Smooth muscle cell (in vitro differentiated cells): ENCODE results near the gene ATP12A. TPM values are rescaled to one million over a fixed set of nuclear protein-coding genes. Genes with fewer than 3 reads are reported as not detected.
A peak's percentile ranks its signal among the peaks of the same experiment; 100 is the strongest.

Experiments
- DNase-seq: peaks from one replicate; lab custom pipeline; 2025; ENCODE audit not compliant: unreplicated experiment; lab: John Stamatoyannopoulos, UW
- H2AFZ ChIP-seq: fragments of 200-600 bp; sonication (generic); 2 replicates; pipeline ENCODE4 v1.6.0; 2016; ENCODE audit warnings: antibody characterized with exemption, low read depth, mild to moderate bottlenecking
- H3F3A ChIP-seq: fragments of 200-600 bp; sonication (generic); 2 replicates; pipeline ENCODE4 v1.6.0; 2017; ENCODE audit warnings: antibody characterized with exemption, low read depth
- H3K27ac ChIP-seq: fragments of 200-600 bp; sonication (generic); 2 replicates; pipeline ENCODE4 v1.5.1; 2016; ENCODE audit warnings: low read depth, mild to moderate bottlenecking
- H3K27me3 ChIP-seq: fragments of 200-600 bp; sonication (generic); 2 replicates; pipeline ENCODE4 v1.6.1; 2016; ENCODE audit warnings: low read depth, mild to moderate bottlenecking
- H3K36me3 ChIP-seq: fragments of 200-600 bp; sonication (generic); 2 replicates; pipeline ENCODE4 v1.5.1; 2016; ENCODE audit warnings: low read depth
- H3K4me1 ChIP-seq: fragments of 200-600 bp; sonication (generic); 2 replicates; pipeline ENCODE4 v1.5.1; 2016; ENCODE audit warnings: low read depth
- H3K4me2 ChIP-seq: fragments of 200-600 bp; sonication (generic); 2 replicates; pipeline ENCODE4 v1.6.0; 2016; ENCODE audit warnings: mild to moderate bottlenecking
- H3K4me3 ChIP-seq: fragments of 200-600 bp; sonication (generic); 2 replicates; pipeline ENCODE4 v1.5.1; 2016; ENCODE audit warnings: mild to moderate bottlenecking
- H3K79me2 ChIP-seq: fragments of 200-600 bp; sonication (generic); 2 replicates; pipeline ENCODE4 v1.6.0; 2016; ENCODE audit warnings: low read depth, mild to moderate bottlenecking
- H3K9ac ChIP-seq: fragments of 200-600 bp; sonication (generic); 2 replicates; pipeline ENCODE4 v1.6.0; 2016; ENCODE audit warnings: low read depth
- H3K9me3 ChIP-seq: fragments of 200-600 bp; sonication (generic); replicated peaks from 2 replicates; pipeline ENCODE4 v1.5.1; 2016; ENCODE audit warnings: low read depth
- H4K20me1 ChIP-seq: fragments of 200-600 bp; sonication (generic); 2 replicates; pipeline ENCODE4 v1.6.0; 2016; ENCODE audit warnings: low read depth
- CTCF ChIP-seq: fragments of 200-600 bp; sonication (generic); IDR thresholded peaks from 2 replicates; pipeline ENCODE4 v1.5.1; 2017; ENCODE audit warnings: borderline replicate concordance, mild to moderate bottlenecking, antibody characterized with exemption; ENCODE audit not compliant: insufficient read depth, poor library complexity, severe bottlenecking
- WGBS: methylation state at CpG from one replicate; pipeline ENCODE4 v1.1.7; 2016; ENCODE audit warnings: low lambda C conversion rate; 5-methylcytosine and 5-hydroxymethylcytosine counted together
- polyA plus RNA-seq: library from polyadenylated mRNA; unstranded; fragments of >200 nt; fragmentation: Nextera tagmentation; extraction: Ambion mirVana; gene quantifications from 2 replicates; pipeline ENCODE4 v1.2.1, GENCODE V29; 2016
- total RNA-seq: library from RNA; depleted of rRNA; stranded (reverse); fragments of >200 nt; gene quantifications from 2 replicates; pipeline ENCODE4 v1.2.3, GENCODE V29; 2014

The ATP12A gene
- total and polyA plus RNA-seq, 2 experiments from 2014 or later = 0.63 to 0.67 TPM

DNA sequence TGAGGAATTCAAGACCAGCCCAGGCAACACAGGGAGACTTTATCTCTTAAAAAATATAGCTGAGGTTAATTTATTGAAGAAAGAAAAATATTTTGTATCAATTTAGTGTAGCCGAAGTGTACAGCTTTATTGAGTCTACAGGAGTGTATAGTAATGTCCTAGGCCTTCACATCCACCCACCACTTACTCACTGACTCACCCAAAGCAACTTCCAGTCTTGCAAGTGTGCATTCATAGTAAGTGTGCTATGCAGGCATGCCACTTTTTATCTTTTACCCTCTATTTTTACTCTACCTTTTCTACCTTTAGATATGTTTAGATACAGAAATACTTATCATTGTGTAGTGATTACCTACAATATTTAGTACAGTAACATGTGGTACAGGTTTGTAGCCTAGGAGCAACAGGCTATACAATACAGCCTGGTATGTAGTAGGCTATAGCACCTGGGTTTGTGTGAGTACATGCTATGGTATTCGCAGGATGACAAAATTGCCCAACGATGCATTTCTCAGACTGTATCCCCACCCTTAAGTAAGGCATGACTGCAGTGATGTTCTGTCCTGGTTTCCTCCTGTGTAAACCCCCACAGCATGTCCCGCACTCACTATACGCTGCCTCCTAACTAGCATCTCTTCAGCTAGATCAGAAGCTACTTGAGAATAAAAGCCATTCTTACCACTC, 15.3 kb upstream of the ATP12A start:
- H2AFZ ChIP-seq = no peak overlapping the region
- H3K27me3 ChIP-seq = no peaks in the 10 kb centered on the region
- H3F3A ChIP-seq = no peaks in the 10 kb centered on the region
- H4K20me1 ChIP-seq = no peaks in the 10 kb centered on the region
- H3K36me3 ChIP-seq = no peaks in the 10 kb centered on the region
- peak overlapping the region; percentile 36 for H3K9ac ChIP-seq
- H3K9me3 ChIP-seq = no peaks in the 10 kb centered on the region
- no peaks in the 10 kb centered on the region for H3K4me1 ChIP-seq
- H3K4me3 ChIP-seq = no peak overlapping the region
- TF ChIP-seq CTCF = no peak
- H3K4me2 ChIP-seq = peak overlapping the region; percentile 41
- no peak for DNase-seq
- H3K27ac ChIP-seq = peak overlapping the region; percentile 92
- WGBS = 24% methylated on average over 5 of the region's 5 CpGs
- no peaks in the 10 kb centered on the region for H3K79me2 ChIP-seq

- Histone ChIP-seq H2AFZ (no peak overlapping the region), H3K9me3 (no peaks in the 10 kb centered on the region), H3K36me3 (no peaks in the 10 kb centered on the region), H3K27me3 (no peaks in the 10 kb centered on the region), H3K4me2 (no peak overlapping the region), H3F3A (no peaks in the 10 kb centered on the region), H4K20me1 (no peaks in the 10 kb centered on the region), H3K4me1 (peaks cover 7% of the 10 kb centered on the region), H3K79me2 (no peaks in the 10 kb centered on the region), H3K9ac (no peak overlapping the region), H3K27ac (peak overlapping the region; percentile 20), H3K4me3 (no peak overlapping the region)
- no peak for TF ChIP-seq CTCF
- WGBS = 79% methylated on average over 4 of the region's 4 CpGs
- DNase-seq = no peak
These were observed 11.7 kb upstream of the ATP12A start for GRCh38 chr13:24668511-24668910.

DNA sequence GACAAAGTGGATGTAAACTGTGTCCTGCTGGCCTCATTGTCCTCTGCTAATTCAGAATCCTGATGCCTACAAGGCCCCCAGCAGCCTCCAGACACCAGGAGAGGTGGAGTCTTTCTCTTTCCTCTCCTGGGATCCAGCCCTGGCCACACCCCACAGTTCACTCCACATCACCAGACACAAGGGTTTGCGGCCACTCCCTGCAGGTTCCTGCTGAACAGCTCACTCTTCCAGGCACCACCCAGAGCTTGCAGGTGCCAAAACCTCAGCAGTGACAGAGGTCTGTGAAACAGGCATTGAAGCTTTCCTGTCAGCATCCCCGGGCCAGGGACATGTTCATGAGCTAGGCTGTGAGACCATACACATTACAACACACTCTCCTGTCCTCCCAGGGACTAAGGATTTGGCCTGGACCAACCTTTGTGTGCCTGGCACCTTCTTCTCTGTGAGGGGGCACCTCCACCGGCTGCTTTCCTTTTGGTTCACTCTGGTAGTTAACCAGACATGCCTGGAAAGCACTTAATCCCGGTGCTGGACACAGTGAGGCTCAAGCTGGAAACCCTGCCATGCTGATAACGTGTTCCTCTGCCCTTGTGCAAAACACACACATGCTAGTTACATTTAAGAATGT, 11.1 kb upstream of the ATP12A start:
- Histone ChIP-seq H3K27me3 (no peaks in the 10 kb centered on the region), H3K4me1 (peaks cover 7% of the 10 kb centered on the region), H3K27ac (peak overlapping the region; percentile 25), H3K79me2 (no peaks in the 10 kb centered on the region), H3K4me3 (no peak overlapping the region), H3K9me3 (no peaks in the 10 kb centered on the region), H3K36me3 (no peaks in the 10 kb centered on the region), H3K9ac (no peak overlapping the region), H4K20me1 (no peaks in the 10 kb centered on the region), H3F3A (no peaks in the 10 kb centered on the region), H2AFZ (no peak overlapping the region), H3K4me2 (no peak overlapping the region)
- no peak for TF ChIP-seq CTCF
- no peak for DNase-seq
- 83% methylated on average over 5 of the region's 5 CpGs for WGBS
